IMR-90 (cell line): ENCODE measurements around the gene BCL7A. TPM values are rescaled to one million over a fixed set of nuclear protein-coding genes. Genes with fewer than 3 reads are reported as not detected.

Experiments
- ATAC-seq: fragments of 200-7000 bp; cut with Tn5 transposase; 2 replicates; pipeline ENCODE4 v1.9.1; 2020; ENCODE audit warnings: low read depth, mild to moderate bottlenecking, moderate library complexity
- BruUV-seq: library from RNA; stranded (reverse); fragments of 400-500 nt; replicated peaks from 2 replicates; lab custom pipeline; 2021; lab: Mats Ljungman, UMichigan
- CTCF ChIA-PET: fragments of 300-600 bp; formaldehyde crosslinking; extraction: SDS; loops from one replicate; lab custom pipeline; 2021; ENCODE audit warnings: antibody characterized with exemption; lab: Yijun Ruan, JAX
- POLR2A ChIA-PET: fragments of 300-600 bp; sonication (Branson Sonifier 250); formaldehyde crosslinking; loops from one replicate; lab custom pipeline; 2022; ENCODE audit warnings: antibody characterized with exemption; ENCODE audit not compliant: unreplicated experiment; lab: Charles Lee
- DNase-seq: peaks from one replicate; pipeline ENCODE4 v3.0.0; 2013
- H2AFZ ChIP-seq: replicated peaks from 2 replicates; pipeline ENCODE3; 2013; ENCODE audit warnings: low read length, mild to moderate bottlenecking; ENCODE audit not compliant: poor library complexity
- H2AK5ac ChIP-seq: 2 replicates; pipeline ENCODE4 v1.6.1; 2013; ENCODE audit warnings: low read depth, low read length, inconsistent platforms
- H2AK9ac ChIP-seq: replicated peaks from 2 replicates; pipeline ENCODE3; 2013; ENCODE audit warnings: mild to moderate bottlenecking, low read depth, low read length, moderate library complexity; ENCODE audit not compliant: poor library complexity
- H2BK120ac ChIP-seq: 2 replicates; pipeline ENCODE4 v1.6.1; 2013; ENCODE audit warnings: low read depth, low read length, inconsistent platforms
- H2BK15ac ChIP-seq: 3 replicates; pipeline ENCODE4 v1.6.1; 2013; ENCODE audit warnings: low read depth, low read length, inconsistent platforms
- H2BK20ac ChIP-seq: 2 replicates; pipeline ENCODE4 v1.6.1; 2013; ENCODE audit warnings: low read depth, mild to moderate bottlenecking, inconsistent platforms, low read length, moderate library complexity
- H2BK5ac ChIP-seq: 2 replicates; pipeline ENCODE4 v1.6.1; 2013; ENCODE audit warnings: mild to moderate bottlenecking, low read depth, low read length, inconsistent platforms; ENCODE audit not compliant: poor library complexity, severe bottlenecking
- H3K14ac ChIP-seq: replicated peaks from 2 replicates; pipeline ENCODE4 v1.6.1; 2013; ENCODE audit warnings: low read depth, low read length, inconsistent platforms
- H3K18ac ChIP-seq: 2 replicates; pipeline ENCODE4 v1.6.1; 2013; ENCODE audit warnings: low read depth, low read length, control low read depth
- H3K23ac ChIP-seq: 2 replicates; pipeline ENCODE4 v1.6.1; 2013; ENCODE audit warnings: low read depth, low read length, inconsistent platforms
- H3K27ac ChIP-seq: 2 replicates; pipeline ENCODE4 v1.5.1; 2013; ENCODE audit warnings: mild to moderate bottlenecking, control low read depth, low read length; ENCODE audit not compliant: insufficient read depth
- H3K27me3 ChIP-seq: 2 replicates; pipeline ENCODE4 v1.6.1; 2013; ENCODE audit warnings: low read length; ENCODE audit not compliant: control insufficient read depth, insufficient read depth
- H3K36me3 ChIP-seq: 2 replicates; pipeline ENCODE4 v1.6.1; 2013; ENCODE audit warnings: low read length, mixed read lengths; ENCODE audit not compliant: control insufficient read depth, insufficient read depth
- H3K4ac ChIP-seq: 2 replicates; pipeline ENCODE4 v1.6.1; 2013; ENCODE audit warnings: low read depth, low read length, inconsistent platforms
- H3K4me1 ChIP-seq: 2 replicates; pipeline ENCODE4 v1.6.1; 2013; ENCODE audit warnings: low read length, mixed read lengths; ENCODE audit not compliant: control insufficient read depth, insufficient read depth
- H3K4me2 ChIP-seq: 2 replicates; pipeline ENCODE4 v1.6.1; 2013; ENCODE audit warnings: low read depth, mild to moderate bottlenecking, control low read depth, low read length, moderate library complexity
- H3K4me3 ChIP-seq: 2 replicates; pipeline ENCODE4 v1.5.1; 2013; ENCODE audit warnings: low read depth, mild to moderate bottlenecking, control low read depth, low read length, moderate library complexity; ENCODE audit not compliant: insufficient read depth
- H3K56ac ChIP-seq: 2 replicates; pipeline ENCODE4 v1.6.1; 2013; ENCODE audit warnings: low read length, inconsistent platforms; ENCODE audit not compliant: insufficient read depth; ENCODE audit errors: extremely low read depth
- H3K79me1 ChIP-seq, 2 experiments: 2 replicates each; pipeline ENCODE4 v1.6.1; 2013; ENCODE audit warnings: low read length in 2 of 2, inconsistent platforms in 1 of 2, low read depth in 1 of 2
- H3K9ac ChIP-seq: 2 replicates; pipeline ENCODE4 v1.6.1; 2013; ENCODE audit warnings: low read depth, low read length, control low read depth
- H3K9me1 ChIP-seq: 2 replicates; pipeline ENCODE4 v1.6.1; 2013; ENCODE audit warnings: low read length, inconsistent platforms; ENCODE audit not compliant: insufficient read depth
- H3K9me3 ChIP-seq: 2 replicates; pipeline ENCODE4 v1.6.1; 2013; ENCODE audit warnings: low read length; ENCODE audit not compliant: control insufficient read depth, insufficient read depth
- H4K20me1 ChIP-seq: 2 replicates; pipeline ENCODE4 v1.6.1; 2013; ENCODE audit warnings: low read length, inconsistent platforms; ENCODE audit not compliant: insufficient read depth
- H4K5ac ChIP-seq: 2 replicates; pipeline ENCODE4 v1.6.1; 2013; ENCODE audit warnings: mild to moderate bottlenecking, low read depth, low read length, control low read depth
- H4K8ac ChIP-seq, 2 experiments: 2 replicates each; pipeline ENCODE4 v1.6.1; 2013; ENCODE audit warnings: low read depth in 2 of 2, low read length in 2 of 2, control low read depth in 1 of 2, inconsistent platforms in 1 of 2
- H4K91ac ChIP-seq: 2 replicates; pipeline ENCODE4 v1.6.1; 2013; ENCODE audit warnings: low read depth, low read length, inconsistent platforms; ENCODE audit not compliant: insufficient read depth
- BHLHE40 ChIP-seq: fragments of 150-350 bp; IDR thresholded peaks from 2 replicates; pipeline ENCODE4 v1.6.1; 2016; ENCODE audit warnings: mild to moderate bottlenecking, low read depth, low read length
- CEBPB ChIP-seq: IDR thresholded peaks from 2 replicates; pipeline ENCODE4 v1.6.1; 2012; ENCODE audit warnings: low read depth, low read length, improper control_type of control experiment
- CHD1 ChIP-seq: IDR thresholded peaks from 2 replicates; pipeline ENCODE4 v1.6.1; 2012; ENCODE audit warnings: low read depth, low read length, improper control_type of control experiment
- FOS ChIP-seq: fragments of 150-350 bp; IDR thresholded peaks from 2 replicates; pipeline ENCODE4 v1.6.1; 2016; ENCODE audit warnings: low read depth, low read length
- MAFK ChIP-seq: IDR thresholded peaks from 2 replicates; pipeline ENCODE4 v1.6.1; 2012; ENCODE audit warnings: low read depth, low read length, improper control_type of control experiment
- MAZ ChIP-seq: IDR thresholded peaks from 2 replicates; pipeline ENCODE4 v1.6.1; 2012; ENCODE audit warnings: low read depth, mild to moderate bottlenecking, low read length, improper control_type of control experiment, moderate library complexity, borderline replicate concordance
- MXI1 ChIP-seq: IDR thresholded peaks from 2 replicates; pipeline ENCODE4 v1.6.1; 2012; ENCODE audit warnings: low read depth, mild to moderate bottlenecking, low read length, moderate library complexity, borderline replicate concordance
- NFE2L2 ChIP-seq: fragments of 150-350 bp; IDR thresholded peaks from 2 replicates; pipeline ENCODE4 v1.6.1; 2016; ENCODE audit warnings: low read depth, mild to moderate bottlenecking, low read length
- POLR2A ChIP-seq: IDR thresholded peaks from 2 replicates; pipeline ENCODE4 v1.6.1; 2012; ENCODE audit warnings: mild to moderate bottlenecking, low read depth, low read length
- RAD21 ChIP-seq: IDR thresholded peaks from 2 replicates; pipeline ENCODE4 v1.6.1; 2012; ENCODE audit warnings: low read length, improper control_type of control experiment
- RCOR1 ChIP-seq: IDR thresholded peaks from 2 replicates; pipeline ENCODE4 v1.6.1; 2012; ENCODE audit warnings: mild to moderate bottlenecking, low read length, improper control_type of control experiment; ENCODE audit not compliant: insufficient replicate concordance
- RFX5 ChIP-seq: IDR thresholded peaks from 2 replicates; pipeline ENCODE4 v1.8.0; 2012; ENCODE audit warnings: low read depth, mild to moderate bottlenecking, low read length, moderate library complexity
- SMC3 ChIP-seq: fragments of 150-350 bp; IDR thresholded peaks from 2 replicates; pipeline ENCODE4 v1.6.1; 2016; ENCODE audit warnings: low read depth, mild to moderate bottlenecking, antibody characterized with exemption, low read length, moderate library complexity
- WGBS, 2 experiments: methylation state at CpG; one replicate each; pipeline versions ENCODE4 v1.1.5 to v1.1.7; 2013; ENCODE audit warnings: missing lambda C conversion rate in 2 of 2; ENCODE audit not compliant: insufficient read length in 1 of 2; ENCODE audit errors: extremely low coverage in 2 of 2; 5-methylcytosine and 5-hydroxymethylcytosine counted together
- dilution Hi-C: fragments of 300-500 bp; cut with HindIII; formaldehyde crosslinking; loops from one replicate; pipeline ENCODE4 v1.14.3; 2018; ENCODE audit warnings: low sequenced_read_pairs; ENCODE audit not compliant: unreplicated experiment
- in situ Hi-C: fragments of 300-500 bp; cut with MboI; formaldehyde crosslinking; loops from 3 replicates; pipeline ENCODE4 v1.14.3; 2019; ENCODE audit warnings: low sequenced_read_pairs, inconsistent platforms, mixed read lengths
- intact Hi-C: fragments of 100-400 bp; cut with micrococcal nuclease; formaldehyde crosslinking; loops from 2 replicates; pipeline ENCODE4 v1.10.0; 2022
- polyA plus RNA-seq, 3 experiments: library from polyadenylated mRNA; depleted of rRNA; stranded (reverse); fragments of >200 nt; gene quantifications; 2 replicates each; pipeline ENCODE4 v1.2.3, GENCODE V29; 2012; ENCODE audit warnings: low replicate concordance in 1 of 3
- total RNA-seq: library from RNA; depleted of rRNA; stranded (reverse); fragments of >200 nt; gene quantifications from 2 replicates; pipeline ENCODE4 v1.2.3, GENCODE V29; 2012
- TF ChIP-seq, protein P1 (sequence below): fragments of 150-350 bp; IDR thresholded peaks from 2 replicates; pipeline ENCODE4 v1.6.1; 2017; ENCODE audit warnings: mild to moderate bottlenecking, antibody characterized with exemption, low read length, low read depth
- TF ChIP-seq, protein P2 (sequence below): fragments of 150-350 bp; IDR thresholded peaks from 2 replicates; pipeline ENCODE4 v1.6.1; 2016; ENCODE audit warnings: low read depth, mild to moderate bottlenecking, low read length, moderate library complexity, borderline replicate concordance

Gene BCL7A
- total and polyA plus RNA-seq, 2 of the 4 experiments (the other 2 are of a cell fraction): 5.6 to 7.9 TPM

DNA sequence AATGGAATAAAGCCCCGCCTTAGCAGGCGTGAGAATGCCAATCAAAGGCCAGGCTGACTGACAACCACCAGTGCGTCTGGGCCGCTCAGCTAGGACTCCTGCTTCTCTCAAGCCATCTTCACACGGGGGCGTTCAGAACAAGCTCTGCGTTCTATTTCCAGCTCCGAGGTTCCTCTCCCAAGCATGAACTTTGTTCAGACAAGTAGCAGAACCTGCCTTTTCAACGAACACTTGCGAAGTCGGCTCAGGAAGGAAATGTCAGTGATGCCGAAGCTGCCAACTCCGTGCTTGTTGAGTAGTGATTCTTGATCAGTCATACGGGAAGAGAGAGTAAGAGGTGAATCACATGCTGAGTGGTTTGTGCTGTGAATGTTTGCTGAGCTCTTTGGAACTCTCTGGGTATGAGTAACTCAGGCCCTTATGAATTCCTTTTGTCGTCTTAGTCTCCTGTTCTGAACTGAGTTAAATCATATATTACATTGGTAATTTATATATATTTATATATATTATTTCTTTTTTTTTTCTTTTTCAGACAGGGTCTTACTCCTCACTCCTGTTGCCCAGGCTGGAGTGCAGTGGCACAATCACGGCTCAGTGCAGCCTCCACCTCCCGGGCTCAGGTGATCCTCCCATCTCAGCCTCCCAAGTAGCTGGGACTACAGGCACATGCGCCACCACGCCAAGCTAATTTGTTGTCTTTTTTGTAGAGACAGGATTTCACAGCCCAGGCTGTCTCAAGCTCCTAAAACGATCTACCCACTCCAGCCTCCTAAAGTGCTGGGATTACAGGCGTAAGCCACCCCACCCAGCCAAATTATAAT is 29.4 kb upstream of the BCL7A start:
- H3K4me2 ChIP-seq: peak overlapping the region; percentile 29
- peak overlapping the region; percentile 88 for H3K18ac ChIP-seq
- CTCF ChIA-PET: interaction anchor here (0.6 to 1.2 kb wide), 2 partner anchors 74 to 97 kb away, joined by 3 read pairs; partner anchors contain the start of gene CFAP251
- no peaks in the 10 kb centered on the region for H4K20me1 ChIP-seq
- H2BK15ac ChIP-seq: peak overlapping the region; percentile 52; the same call in 2 of the 3 replicates
- H3K4me3 ChIP-seq: no peak overlapping the region
- peak overlapping the region; percentile 88 for H4K91ac ChIP-seq
- peak overlapping the region; percentile 93 for H2BK20ac ChIP-seq
- peak overlapping the region; percentile 58 for H3K56ac ChIP-seq
- dilution Hi-C loops (no loop called here), intact Hi-C loops (no loop called here), in situ Hi-C loops (no loop called here)
- POLR2A ChIA-PET: interaction anchor here (0.5 kb wide), 1 partner anchor 11 kb away, joined by 3 read pairs; no protein-coding TSS in a partner anchor
- no peaks in the 10 kb centered on the region for H3K27me3 ChIP-seq
- H3K9me1 ChIP-seq: peaks cover 7% of the 10 kb centered on the region
- H2BK120ac ChIP-seq: peak overlapping the region; percentile 94
- H3K4ac ChIP-seq: peak overlapping the region; percentile 86
- H3K27ac ChIP-seq: peak overlapping the region; percentile 88
- H2AFZ ChIP-seq: peak overlapping the region; percentile 79
- H3K23ac ChIP-seq: peak overlapping the region; percentile 87
- DNase-seq: peak; percentile 99
- no peaks in the 10 kb centered on the region for H3K36me3 ChIP-seq
- 3% methylated on average over 7 of the region's 21 CpGs; no CpG with 5 or more reads in 1 of the 2 experiments for WGBS, 2 experiments
- no TSS peak for BruUV-seq
- peak overlapping the region; percentile 41; the same call in 1 of the 2 replicates for H3K9ac ChIP-seq
- no peaks in the 10 kb centered on the region for H3K79me1 ChIP-seq
- H2AK9ac ChIP-seq: peak overlapping the region; percentile 80
- H2BK5ac ChIP-seq: peak overlapping the region; percentile 95
- peak; percentile 96 for ATAC-seq
- peak overlapping the region; percentile 76 for H3K14ac ChIP-seq
- H4K8ac ChIP-seq: peak overlapping the region; percentile 55 to 84
- peaks cover 14% of the 10 kb centered on the region for H3K4me1 ChIP-seq
- H2AK5ac ChIP-seq: peak overlapping the region; percentile 85
- no peaks in the 10 kb centered on the region for H3K9me3 ChIP-seq
- H4K5ac ChIP-seq: peak overlapping the region; percentile 63
- TF ChIP-seq, protein P1, sequence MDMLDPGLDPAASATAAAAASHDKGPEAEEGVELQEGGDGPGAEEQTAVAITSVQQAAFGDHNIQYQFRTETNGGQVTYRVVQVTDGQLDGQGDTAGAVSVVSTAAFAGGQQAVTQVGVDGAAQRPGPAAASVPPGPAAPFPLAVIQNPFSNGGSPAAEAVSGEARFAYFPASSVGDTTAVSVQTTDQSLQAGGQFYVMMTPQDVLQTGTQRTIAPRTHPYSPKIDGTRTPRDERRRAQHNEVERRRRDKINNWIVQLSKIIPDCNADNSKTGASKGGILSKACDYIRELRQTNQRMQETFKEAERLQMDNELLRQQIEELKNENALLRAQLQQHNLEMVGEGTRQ: peak; percentile 69; the same call in 1 of the 2 replicates
- TF ChIP-seq NFE2L2: no peak
- TF ChIP-seq POLR2A: peak; percentile 53; the same call in 1 of the 2 replicates
- no peak for TF ChIP-seq RFX5
- TF ChIP-seq CHD1: no peak
- peak; percentile 9; the same call in 1 of the 2 replicates for TF ChIP-seq MXI1
- TF ChIP-seq MAFK: peak; percentile 46; the same call in 1 of the 2 replicates
- peak; percentile 77 for TF ChIP-seq BHLHE40
- TF ChIP-seq MAZ: no peak
- TF ChIP-seq RCOR1: no peak
- TF ChIP-seq RAD21: peak; percentile 23; the same call in 1 of the 2 replicates
- TF ChIP-seq FOS: peak; percentile 83
- TF ChIP-seq CEBPB: no peak
- TF ChIP-seq, protein P2, sequence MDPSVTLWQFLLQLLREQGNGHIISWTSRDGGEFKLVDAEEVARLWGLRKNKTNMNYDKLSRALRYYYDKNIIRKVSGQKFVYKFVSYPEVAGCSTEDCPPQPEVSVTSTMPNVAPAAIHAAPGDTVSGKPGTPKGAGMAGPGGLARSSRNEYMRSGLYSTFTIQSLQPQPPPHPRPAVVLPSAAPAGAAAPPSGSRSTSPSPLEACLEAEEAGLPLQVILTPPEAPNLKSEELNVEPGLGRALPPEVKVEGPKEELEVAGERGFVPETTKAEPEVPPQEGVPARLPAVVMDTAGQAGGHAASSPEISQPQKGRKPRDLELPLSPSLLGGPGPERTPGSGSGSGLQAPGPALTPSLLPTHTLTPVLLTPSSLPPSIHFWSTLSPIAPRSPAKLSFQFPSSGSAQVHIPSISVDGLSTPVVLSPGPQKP: no peak
- TF ChIP-seq SMC3: no peak
